HepG2 (cell line): ENCODE results near the gene CAMK1. TPM values are rescaled to one million over a fixed set of nuclear protein-coding genes. Genes with fewer than 3 reads are reported as not detected.

ENCODE experiments used
- ARNT ChIP-seq: fragments of 450-650 bp; IDR thresholded peaks from 2 replicates; pipeline ENCODE4 v1.6.1; 2017
- CBX1 ChIP-seq: IDR thresholded peaks from one replicate; pipeline ENCODE4 v1.6.1; 2016; ENCODE audit warnings: antibody characterized with exemption, low read depth
- GZF1 ChIP-seq: sonication (generic); formaldehyde crosslinking; IDR thresholded peaks from 2 replicates; pipeline ENCODE4 v1.5.1; 2020; ENCODE audit warnings: mild to moderate bottlenecking, missing genetic modification reagents
- NR2F1 ChIP-seq, 2 experiments: fragments of 450-650 bp in 1 of 2; formaldehyde crosslinking in 1 of 2; IDR thresholded peaks; 2 replicates each; pipeline versions ENCODE4 v1.5.0 to v1.6.1; 2016 to 2020; ENCODE audit warnings: mild to moderate bottlenecking in 1 of 2, missing compliant biosample characterization in 1 of 2, missing genetic modification reagents in 1 of 2, moderate library complexity in 1 of 2
- RFXANK ChIP-seq: IDR thresholded peaks from 2 replicates; pipeline ENCODE4 v1.6.1; 2016
- SALL2 ChIP-seq: sonication (generic); formaldehyde crosslinking; IDR thresholded peaks from 2 replicates; pipeline ENCODE4 v1.8.1; 2023; ENCODE audit warnings: mild to moderate bottlenecking, missing genetic modification reagents, inconsistent platforms
- SNRNP70 ChIP-seq: fragments of 200-400 bp; formaldehyde crosslinking; IDR thresholded peaks from 2 replicates; pipeline ENCODE4 v1.6.1; 2017; ENCODE audit warnings: mild to moderate bottlenecking, low read depth, low read length, moderate library complexity
- SP2 ChIP-seq: sonication (generic); formaldehyde crosslinking; IDR thresholded peaks from 2 replicates; pipeline ENCODE4 v1.5.1; 2020; ENCODE audit warnings: mild to moderate bottlenecking, missing genetic modification reagents
- ZNF354B ChIP-seq: sonication (generic); formaldehyde crosslinking; IDR thresholded peaks from 2 replicates; pipeline ENCODE4 v1.8.0; 2022; ENCODE audit warnings: mild to moderate bottlenecking, missing genetic modification reagents
- polyA plus RNA-seq, 8 experiments: library from polyadenylated mRNA; depleted of rRNA in 3 of 8; stranded (reverse) in 7 of 8; unstranded in 1 of 8; fragments of >200 nt; fragmentation: Illumina TruSeq in 4 of 8; extraction: Trizol in 4 of 8; gene quantifications; 2 replicates each; pipeline versions ENCODE4 v1.2.1 to v1.2.3, GENCODE V29; 2011 to 2016; ENCODE audit warnings: low read depth in 4 of 8, missing spikeins in 1 of 8, mixed read lengths in 1 of 8; ENCODE audit not compliant: insufficient read depth in 1 of 8
- total RNA-seq, 5 experiments: library from RNA; depleted of rRNA; stranded (reverse); fragments of >200 nt; fragmentation: Illumina TruSeq; extraction: Trizol; gene quantifications; 2 replicates each; pipeline ENCODE4 v1.2.3, GENCODE V29; 2016; ENCODE audit warnings: low read depth in 1 of 5
- TF ChIP-seq, protein P1 (sequence below): sonication (generic); formaldehyde crosslinking; IDR thresholded peaks from 2 replicates; pipeline ENCODE4 v1.4.0; 2020; ENCODE audit warnings: missing genetic modification reagents, borderline replicate concordance
- TF ChIP-seq, protein P2 (sequence below): sonication (generic); formaldehyde crosslinking; conservative IDR thresholded peaks from 2 replicates; pipeline ENCODE4 v1.5.0; 2020; ENCODE audit warnings: missing genetic modification reagents
- TF ChIP-seq, protein P3 (sequence below): sonication (generic); formaldehyde crosslinking; conservative IDR thresholded peaks from 2 replicates; pipeline ENCODE4 v1.4.0; 2020; ENCODE audit warnings: mild to moderate bottlenecking, missing genetic modification reagents, moderate library complexity
- TF ChIP-seq, protein P4 (sequence below), 2 experiments: sonication (generic) in 1 of 2; formaldehyde crosslinking in 1 of 2; IDR thresholded peaks; 2 replicates each; pipeline versions ENCODE4 v1.6.1 to v1.9.0; 2014 to 2022; ENCODE audit warnings: antibody characterized with exemption in 1 of 2, borderline replicate concordance in 1 of 2, inconsistent platforms in 1 of 2, low read depth in 1 of 2, missing genetic modification reagents in 1 of 2

CAMK1 gene
- total and polyA plus RNA-seq, 2 of the 13 experiments (the other 11 are each of a cell fraction or from before 2014, with no cell fraction given): 26.4 to 53.3 TPM

DNA sequence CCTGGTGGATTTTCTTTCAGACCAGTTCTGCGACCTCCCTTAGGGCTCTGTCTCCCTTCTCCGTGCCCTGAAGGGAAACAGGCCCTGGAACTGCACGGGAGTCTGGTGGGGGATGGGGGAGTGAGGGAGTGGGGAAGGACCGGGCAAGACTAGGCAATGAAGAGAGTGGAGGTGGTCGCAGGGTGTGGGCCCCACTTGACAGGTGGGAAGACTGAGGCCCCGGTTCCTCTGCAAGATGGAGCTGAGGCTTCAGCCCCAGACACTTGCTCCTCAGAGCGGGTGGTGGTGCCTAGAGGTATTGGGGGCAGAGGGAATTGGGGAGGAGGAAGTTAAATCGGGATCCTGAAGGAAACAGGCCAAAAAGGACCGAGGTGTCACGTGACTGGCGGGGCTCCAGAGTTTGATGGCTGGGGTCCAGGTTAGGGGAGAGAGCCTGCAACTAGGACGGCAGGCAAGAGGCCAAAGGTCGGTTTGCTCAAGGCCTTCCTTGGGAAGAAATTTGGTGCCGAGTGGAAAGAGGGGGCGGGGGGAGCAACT is 597 bp upstream of the CAMK1 start (continued):
- TF ChIP-seq, protein P1, sequence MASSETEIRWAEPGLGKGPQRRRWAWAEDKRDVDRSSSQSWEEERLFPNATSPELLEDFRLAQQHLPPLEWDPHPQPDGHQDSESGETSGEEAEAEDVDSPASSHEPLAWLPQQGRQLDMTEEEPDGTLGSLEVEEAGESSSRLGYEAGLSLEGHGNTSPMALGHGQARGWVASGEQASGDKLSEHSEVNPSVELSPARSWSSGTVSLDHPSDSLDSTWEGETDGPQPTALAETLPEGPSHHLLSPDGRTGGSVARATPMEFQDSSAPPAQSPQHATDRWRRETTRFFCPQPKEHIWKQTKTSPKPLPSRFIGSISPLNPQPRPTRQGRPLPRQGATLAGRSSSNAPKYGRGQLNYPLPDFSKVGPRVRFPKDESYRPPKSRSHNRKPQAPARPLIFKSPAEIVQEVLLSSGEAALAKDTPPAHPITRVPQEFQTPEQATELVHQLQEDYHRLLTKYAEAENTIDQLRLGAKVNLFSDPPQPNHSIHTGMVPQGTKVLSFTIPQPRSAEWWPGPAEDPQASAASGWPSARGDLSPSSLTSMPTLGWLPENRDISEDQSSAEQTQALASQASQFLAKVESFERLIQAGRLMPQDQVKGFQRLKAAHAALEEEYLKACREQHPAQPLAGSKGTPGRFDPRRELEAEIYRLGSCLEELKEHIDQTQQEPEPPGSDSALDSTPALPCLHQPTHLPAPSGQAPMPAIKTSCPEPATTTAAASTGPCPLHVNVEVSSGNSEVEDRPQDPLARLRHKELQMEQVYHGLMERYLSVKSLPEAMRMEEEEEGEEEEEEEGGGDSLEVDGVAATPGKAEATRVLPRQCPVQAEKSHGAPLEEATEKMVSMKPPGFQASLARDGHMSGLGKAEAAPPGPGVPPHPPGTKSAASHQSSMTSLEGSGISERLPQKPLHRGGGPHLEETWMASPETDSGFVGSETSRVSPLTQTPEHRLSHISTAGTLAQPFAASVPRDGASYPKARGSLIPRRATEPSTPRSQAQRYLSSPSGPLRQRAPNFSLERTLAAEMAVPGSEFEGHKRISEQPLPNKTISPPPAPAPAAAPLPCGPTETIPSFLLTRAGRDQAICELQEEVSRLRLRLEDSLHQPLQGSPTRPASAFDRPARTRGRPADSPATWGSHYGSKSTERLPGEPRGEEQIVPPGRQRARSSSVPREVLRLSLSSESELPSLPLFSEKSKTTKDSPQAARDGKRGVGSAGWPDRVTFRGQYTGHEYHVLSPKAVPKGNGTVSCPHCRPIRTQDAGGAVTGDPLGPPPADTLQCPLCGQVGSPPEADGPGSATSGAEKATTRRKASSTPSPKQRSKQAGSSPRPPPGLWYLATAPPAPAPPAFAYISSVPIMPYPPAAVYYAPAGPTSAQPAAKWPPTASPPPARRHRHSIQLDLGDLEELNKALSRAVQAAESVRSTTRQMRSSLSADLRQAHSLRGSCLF (CRISPR knock-in tag): no peak
- TF ChIP-seq GZF1 (CRISPR knock-in tag): no peak
- TF ChIP-seq CBX1: no peak
- TF ChIP-seq ARNT: no peak
- no peak for TF ChIP-seq RFXANK (CRISPR knock-in tag)
- peak; percentile 14; the same call in 1 of the 2 replicates for TF ChIP-seq SP2 (CRISPR knock-in tag)
- TF ChIP-seq SNRNP70: no peak
- TF ChIP-seq, protein P2, sequence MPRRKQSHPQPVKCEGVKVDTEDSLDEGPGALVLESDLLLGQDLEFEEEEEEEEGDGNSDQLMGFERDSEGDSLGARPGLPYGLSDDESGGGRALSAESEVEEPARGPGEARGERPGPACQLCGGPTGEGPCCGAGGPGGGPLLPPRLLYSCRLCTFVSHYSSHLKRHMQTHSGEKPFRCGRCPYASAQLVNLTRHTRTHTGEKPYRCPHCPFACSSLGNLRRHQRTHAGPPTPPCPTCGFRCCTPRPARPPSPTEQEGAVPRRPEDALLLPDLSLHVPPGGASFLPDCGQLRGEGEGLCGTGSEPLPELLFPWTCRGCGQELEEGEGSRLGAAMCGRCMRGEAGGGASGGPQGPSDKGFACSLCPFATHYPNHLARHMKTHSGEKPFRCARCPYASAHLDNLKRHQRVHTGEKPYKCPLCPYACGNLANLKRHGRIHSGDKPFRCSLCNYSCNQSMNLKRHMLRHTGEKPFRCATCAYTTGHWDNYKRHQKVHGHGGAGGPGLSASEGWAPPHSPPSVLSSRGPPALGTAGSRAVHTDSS: no peak
- no peak; the same call in 1 of the 2 replicates for TF ChIP-seq SALL2
- TF ChIP-seq NR2F1 (CRISPR knock-in tag; IDR thresholded peaks at IDR 0.05): peak; percentile 41 to 54; a peak in 2 of 4 replicates
- no peak for TF ChIP-seq ZNF354B
- TF ChIP-seq, protein P3, sequence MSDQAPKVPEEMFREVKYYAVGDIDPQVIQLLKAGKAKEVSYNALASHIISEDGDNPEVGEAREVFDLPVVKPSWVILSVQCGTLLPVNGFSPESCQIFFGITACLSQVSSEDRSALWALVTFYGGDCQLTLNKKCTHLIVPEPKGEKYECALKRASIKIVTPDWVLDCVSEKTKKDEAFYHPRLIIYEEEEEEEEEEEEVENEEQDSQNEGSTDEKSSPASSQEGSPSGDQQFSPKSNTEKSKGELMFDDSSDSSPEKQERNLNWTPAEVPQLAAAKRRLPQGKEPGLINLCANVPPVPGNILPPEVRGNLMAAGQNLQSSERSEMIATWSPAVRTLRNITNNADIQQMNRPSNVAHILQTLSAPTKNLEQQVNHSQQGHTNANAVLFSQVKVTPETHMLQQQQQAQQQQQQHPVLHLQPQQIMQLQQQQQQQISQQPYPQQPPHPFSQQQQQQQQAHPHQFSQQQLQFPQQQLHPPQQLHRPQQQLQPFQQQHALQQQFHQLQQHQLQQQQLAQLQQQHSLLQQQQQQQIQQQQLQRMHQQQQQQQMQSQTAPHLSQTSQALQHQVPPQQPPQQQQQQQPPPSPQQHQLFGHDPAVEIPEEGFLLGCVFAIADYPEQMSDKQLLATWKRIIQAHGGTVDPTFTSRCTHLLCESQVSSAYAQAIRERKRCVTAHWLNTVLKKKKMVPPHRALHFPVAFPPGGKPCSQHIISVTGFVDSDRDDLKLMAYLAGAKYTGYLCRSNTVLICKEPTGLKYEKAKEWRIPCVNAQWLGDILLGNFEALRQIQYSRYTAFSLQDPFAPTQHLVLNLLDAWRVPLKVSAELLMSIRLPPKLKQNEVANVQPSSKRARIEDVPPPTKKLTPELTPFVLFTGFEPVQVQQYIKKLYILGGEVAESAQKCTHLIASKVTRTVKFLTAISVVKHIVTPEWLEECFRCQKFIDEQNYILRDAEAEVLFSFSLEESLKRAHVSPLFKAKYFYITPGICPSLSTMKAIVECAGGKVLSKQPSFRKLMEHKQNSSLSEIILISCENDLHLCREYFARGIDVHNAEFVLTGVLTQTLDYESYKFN (CRISPR knock-in tag): peak; percentile 85
- TF ChIP-seq, protein P4, sequence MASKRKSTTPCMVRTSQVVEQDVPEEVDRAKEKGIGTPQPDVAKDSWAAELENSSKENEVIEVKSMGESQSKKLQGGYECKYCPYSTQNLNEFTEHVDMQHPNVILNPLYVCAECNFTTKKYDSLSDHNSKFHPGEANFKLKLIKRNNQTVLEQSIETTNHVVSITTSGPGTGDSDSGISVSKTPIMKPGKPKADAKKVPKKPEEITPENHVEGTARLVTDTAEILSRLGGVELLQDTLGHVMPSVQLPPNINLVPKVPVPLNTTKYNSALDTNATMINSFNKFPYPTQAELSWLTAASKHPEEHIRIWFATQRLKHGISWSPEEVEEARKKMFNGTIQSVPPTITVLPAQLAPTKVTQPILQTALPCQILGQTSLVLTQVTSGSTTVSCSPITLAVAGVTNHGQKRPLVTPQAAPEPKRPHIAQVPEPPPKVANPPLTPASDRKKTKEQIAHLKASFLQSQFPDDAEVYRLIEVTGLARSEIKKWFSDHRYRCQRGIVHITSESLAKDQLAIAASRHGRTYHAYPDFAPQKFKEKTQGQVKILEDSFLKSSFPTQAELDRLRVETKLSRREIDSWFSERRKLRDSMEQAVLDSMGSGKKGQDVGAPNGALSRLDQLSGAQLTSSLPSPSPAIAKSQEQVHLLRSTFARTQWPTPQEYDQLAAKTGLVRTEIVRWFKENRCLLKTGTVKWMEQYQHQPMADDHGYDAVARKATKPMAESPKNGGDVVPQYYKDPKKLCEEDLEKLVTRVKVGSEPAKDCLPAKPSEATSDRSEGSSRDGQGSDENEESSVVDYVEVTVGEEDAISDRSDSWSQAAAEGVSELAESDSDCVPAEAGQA (IDR thresholded peaks at IDR 0.05; ENCODE audit: low read depth): peak; percentile 19; the same call in 1 of the 2 replicates
- TF ChIP-seq, protein P4 (CRISPR knock-in tag; IDR thresholded peaks at IDR 0.05; ENCODE audit: borderline replicate concordance): no peak
